ENCODE data around the gene ENAH.

- no peak for TF ChIP-seq CTCF (IDR thresholded peaks at IDR 0.05)
- TF ChIP-seq POLR2A (IDR thresholded peaks at IDR 0.05): no peak
Measured at GRCh38 chr1:225642177-225642576, 10.7 kb downstream of the ENAH start.

Data from esophagus squamous epithelium (tissue), 4 donors.